HS-5 (cell line): ENCODE results near the gene HDHD5.
A peak's percentile ranks its signal among the peaks of the same experiment; 100 is the strongest.
"Not testable (repeated sequence)": the region's sequence is repeated elsewhere in the genome, so short reads cannot be mapped to it uniquely, and the experiment has no call there.

Experiments
- DNase-seq: peaks from one replicate; pipeline ENCODE4 v3.0.0-alpha.2; 2012; ENCODE audit warnings: low read depth

Gene HDHD5

DNA sequence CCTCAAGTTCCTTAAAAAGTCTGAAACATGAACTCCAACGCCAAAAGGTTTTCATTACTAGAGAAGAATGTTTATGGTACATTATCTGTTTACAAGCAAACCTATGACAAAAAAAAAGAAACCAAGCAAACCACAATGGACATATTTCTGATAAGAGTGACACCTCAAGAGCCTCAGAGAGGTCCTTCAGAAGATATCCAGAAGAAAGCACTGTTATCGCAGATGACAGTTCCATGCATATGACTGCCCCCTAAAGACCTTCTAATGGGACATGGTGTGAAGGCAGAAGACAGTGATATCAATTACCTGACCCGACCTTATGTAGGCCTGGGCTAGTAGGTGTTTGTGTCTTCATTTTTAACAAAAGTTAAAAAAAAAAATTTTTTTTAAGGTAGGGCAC, 3.1 kb downstream of the HDHD5 start:
- DNase-seq = no peak

DNA sequence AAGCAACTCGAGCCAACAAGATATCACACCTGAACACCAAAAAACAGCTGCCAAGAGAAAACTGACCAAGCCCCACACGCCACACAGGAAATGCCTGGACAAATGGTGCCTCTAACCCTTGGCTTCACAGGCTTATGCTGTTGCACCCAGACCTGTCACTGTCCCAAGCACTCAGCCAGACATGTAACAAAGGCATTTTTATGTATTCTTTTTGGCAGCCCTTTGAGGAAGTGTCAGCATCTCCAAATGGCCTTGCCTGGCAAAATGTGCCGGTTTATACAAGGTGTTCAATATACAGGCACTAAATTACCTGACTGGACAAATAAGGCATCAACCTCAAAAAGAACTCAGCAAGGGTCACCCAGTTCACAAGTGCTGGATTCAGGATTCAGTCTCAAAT, 6.1 kb downstream of the HDHD5 start:
- no peak for DNase-seq

DNA sequence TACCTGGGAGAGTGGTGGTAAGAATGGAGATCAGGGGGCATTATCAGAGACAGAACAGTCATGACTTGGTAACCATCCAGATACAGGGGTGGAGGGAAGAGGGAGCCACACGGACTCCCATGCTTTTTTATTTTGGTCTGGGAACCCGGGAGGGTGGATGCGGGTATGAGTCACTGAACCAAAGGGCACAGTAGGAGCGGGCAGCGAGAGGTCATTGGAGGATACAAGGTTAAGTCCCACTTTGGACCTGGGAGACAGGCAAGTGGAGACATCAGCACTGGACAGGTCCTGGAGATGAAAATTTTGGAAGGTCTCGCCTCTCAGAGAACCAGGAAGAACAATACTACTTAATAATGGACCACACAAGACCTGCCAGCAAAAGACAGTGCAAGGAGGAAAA, 6.7 kb downstream of the HDHD5 start:
- no peak for DNase-seq

DNA sequence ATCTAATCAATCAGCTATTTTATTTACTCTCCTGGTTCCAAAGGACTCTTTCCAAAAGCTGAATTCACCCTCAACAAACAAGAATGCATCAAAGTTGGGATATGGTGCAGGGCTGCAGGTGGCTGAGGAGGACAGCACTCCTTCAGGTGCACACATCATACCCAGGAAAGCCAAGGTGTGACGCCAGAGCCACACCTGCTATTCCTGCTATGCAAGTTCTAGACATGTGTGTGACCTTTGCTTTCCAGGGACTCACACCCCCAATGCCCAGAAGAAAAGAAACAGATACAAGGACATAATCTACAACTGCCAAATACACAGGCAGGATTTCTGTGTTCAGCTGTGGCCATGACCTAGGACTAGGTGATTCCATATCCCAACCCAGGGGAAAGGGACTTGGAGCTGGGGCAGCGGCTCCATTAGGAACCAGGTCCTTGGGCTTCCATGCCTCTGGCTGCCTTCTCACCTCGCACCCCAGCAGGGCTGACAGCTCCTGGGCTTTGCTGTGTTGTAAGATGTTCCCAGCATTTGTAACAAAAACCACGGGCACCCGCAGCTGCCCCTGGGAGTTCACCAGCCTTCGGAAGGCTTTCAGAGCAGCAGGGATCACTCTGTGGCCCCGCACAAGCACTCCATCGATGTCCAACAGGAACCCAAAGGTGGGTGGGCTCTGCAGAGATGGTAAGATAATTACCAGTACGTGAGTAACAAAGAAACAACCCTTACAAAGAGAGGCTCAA, 9.8 kb downstream of the HDHD5 start:
- DNase-seq = no peak

DNA sequence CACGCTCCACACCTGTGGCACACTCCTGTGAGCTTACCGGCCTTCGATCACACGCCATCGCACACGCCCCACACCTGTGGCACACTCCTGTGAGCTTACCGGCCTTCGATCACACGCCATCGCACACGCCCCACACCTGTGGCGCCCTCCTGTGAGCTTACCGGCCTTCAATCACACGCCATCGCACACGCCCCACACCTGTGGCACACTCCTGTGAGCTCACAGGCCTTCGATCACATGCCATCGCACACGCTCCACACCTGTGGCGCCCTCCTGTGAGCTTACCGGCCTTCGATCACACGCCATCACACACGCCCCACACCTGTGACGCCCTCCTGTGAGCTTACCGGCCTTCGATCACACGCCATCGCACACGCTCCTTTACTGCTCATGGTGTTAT, 11.6 kb downstream of the HDHD5 start:
- DNase-seq = not testable (repeated sequence)

DNA sequence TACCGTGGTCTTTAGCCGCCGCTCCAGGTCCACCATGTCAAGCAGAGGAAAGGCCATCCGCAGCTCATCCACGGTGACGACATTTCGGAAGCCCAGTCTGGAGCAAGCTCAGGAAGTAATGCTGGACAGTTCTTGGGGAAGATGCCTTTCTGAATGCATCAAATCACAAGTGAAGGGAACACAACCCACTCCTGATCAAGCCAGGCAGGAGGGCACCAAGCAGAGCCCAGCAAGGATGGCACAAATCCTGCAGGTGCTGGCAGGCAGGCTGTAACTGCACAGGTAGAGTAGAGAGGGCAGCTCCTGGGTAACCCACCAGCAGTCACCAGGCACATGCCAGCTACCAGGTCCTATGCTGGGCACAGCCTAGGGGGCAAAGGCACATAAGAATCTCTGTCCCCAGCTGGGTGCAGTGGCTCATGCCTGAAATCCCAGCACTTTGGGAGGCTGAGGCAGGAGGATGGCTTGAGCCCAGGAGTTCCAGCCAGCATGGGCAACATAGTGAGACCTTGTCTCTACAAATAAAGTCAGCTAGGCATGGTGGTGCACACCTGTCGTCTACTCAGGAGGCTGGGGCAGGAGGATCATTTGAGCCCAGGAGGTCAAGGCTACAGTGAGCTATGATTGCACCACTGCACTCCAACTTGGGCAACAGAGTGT, 13.9 kb downstream of the HDHD5 start:
- no peak for DNase-seq

DNA sequence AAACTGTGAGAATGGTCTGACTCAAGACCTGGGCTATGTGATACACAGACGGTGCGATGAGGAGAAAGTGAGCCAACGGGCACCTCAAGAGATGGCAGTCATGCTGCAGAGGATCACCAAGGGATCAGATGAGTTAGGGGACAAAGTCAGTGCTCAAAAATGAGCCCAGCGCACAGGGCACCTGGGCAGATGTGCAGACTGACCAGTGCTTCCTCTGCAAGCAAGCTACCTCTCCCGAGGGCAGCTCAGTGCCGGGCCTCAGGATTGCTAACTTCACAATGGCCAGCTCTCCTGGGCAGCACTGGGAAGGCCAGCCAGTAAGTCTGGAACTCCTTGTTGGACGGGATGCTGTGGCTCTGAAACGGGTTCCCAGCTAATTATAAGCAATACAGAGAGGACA, 15.3 kb downstream of the HDHD5 start:
- no peak for DNase-seq

DNA sequence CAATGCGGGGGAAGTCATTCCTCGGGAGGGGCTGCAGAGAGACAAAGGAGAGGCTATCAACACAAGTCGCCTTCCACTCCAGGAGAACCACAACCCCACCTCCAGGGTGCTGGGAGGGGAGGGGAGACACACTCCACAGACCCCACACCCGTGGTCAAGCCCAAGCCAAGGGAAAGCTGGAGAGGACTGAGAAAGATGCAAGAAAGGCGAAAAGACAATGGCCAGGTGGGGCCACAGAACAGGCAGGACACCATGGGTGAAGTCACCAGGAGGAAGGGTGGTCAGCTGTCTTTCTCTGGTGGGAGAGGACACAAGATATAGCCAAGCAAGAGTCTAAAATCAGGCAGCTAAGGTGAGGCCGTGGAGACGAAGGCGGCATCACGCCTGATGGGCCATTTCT, 16.0 kb downstream of the HDHD5 start:
- no peak for DNase-seq

DNA sequence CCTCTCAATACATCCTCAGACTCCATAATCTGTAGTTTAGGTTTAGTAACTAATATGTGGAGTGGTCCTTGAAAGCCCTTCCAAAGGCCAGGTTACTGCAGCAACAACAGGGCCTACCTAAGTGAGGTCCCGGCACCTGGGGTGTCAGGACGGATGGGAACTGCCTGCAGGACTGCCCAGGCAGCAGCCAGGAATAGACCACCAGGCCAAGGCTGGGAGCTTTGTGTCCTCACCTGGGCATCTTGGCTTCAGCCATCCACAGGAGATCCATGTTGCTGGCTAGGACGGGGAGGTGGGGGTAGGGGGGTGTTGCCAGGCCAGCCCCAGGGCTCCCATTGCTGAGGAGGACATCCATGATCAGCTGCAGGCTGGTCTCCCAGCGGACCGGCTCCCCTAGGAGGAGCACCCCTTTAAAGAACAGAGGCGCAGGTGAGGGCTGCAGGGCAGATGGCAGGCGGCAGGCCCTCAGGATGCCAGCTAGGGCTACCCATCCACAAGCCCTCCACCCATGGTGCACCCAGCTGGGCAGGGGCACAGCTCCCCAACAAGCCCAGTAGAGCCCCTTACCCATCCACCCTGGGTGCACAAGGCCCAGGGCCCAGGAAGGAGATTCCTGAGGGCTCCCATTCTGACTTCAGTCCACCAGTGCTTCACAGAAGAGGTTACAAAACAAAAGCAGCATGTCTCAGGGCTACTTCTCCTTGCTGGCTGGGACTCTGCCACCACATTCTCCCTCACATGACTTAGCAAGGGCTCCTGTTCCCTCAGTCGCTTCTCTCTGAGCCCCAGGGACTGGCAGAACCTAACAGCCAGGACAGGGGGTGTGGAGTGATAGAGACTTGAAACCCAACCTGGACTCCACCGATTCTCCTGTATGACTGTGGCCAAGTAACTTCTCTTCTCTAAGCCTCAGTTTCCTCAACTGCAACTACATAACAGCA, 18.0 kb downstream of the HDHD5 start:
- DNase-seq = no peak

DNA sequence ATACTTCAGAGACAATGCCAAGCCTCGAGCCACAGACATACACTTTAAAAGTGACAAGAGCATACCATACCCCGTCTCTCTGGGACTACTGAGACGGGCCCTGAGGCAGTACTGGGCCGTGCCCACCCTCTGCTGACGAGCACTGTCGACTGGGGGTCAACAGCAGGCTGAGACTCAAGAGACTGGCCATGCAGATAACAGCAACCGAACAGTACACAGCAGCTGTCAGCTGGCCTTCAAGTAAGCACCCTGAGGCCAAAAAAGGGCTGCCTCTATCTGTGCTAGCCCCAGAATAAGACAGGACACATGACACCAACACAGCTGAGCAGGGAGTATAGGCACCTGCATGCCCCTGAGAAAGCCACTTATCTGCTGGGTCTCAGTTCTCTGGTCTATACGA, 19.1 kb downstream of the HDHD5 start:
- no peak for DNase-seq

DNA sequence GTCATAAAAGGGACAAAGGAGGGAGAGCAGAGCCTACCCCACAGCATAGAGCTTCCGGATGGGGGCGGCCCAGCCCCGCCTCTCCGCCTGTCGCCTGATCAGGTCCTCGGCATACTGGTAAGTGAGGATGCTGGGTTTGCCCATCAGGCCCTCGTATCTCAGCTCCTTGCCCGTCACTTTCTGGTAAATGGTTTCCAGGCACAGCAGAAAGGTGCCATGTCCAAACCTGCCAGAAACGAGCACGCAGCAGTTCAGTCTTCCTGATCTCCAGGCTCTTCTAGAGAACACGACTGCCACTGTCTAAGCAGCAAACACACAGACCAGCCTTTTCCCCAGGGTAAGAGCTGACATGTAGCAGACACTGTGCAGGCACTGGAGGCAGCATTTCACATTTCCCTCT, 20.6 kb downstream of the HDHD5 start:
- DNase-seq = no peak

DNA sequence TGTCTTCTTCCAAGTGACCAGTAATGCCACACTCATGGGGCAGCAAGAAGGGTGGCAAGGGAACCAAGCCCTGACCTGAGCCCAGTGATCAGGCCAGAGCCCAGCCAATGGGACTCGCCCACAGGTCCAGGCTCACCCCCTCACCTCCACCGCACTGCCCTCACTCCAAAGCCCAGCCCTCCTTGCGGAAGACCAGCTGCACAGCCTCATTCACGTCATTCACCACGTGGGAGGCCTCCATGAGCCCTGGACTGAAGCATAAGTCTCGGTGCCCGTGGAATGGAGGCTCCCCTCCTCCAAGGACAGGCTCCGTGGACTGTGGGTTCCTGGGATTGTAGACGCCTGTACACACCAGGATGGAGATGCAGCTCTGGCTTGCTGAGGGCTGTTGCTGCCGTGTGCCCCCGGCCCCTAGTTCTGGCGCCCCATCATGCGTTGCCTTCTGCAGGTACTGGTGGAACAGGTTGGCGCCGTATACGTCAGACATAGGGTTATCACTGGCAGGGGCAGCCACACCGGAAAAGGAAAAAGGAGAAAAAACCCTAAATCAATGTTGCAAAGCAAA, 21.1 kb downstream of the HDHD5 start:
- DNase-seq = no peak

DNA sequence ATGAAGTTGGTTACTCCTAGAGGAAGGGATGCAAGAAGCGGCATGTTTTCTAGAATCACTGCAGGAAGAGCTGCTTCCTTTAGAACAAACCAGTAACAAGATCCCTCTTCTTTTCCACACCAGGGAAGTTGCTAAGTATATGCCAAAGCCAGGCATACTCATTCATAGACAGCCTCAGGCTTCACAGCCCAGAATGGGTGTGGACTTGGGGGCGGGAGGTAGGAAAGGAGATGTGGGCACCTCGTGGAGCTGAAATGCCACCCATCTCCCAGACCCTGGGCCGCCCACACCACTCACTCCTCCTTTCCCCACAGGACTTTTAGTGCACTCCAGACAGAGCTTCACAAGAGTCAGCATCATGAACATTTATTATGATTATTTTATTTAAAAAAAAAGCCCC, 21.9 kb downstream of the HDHD5 start:
- DNase-seq = no peak

DNA sequence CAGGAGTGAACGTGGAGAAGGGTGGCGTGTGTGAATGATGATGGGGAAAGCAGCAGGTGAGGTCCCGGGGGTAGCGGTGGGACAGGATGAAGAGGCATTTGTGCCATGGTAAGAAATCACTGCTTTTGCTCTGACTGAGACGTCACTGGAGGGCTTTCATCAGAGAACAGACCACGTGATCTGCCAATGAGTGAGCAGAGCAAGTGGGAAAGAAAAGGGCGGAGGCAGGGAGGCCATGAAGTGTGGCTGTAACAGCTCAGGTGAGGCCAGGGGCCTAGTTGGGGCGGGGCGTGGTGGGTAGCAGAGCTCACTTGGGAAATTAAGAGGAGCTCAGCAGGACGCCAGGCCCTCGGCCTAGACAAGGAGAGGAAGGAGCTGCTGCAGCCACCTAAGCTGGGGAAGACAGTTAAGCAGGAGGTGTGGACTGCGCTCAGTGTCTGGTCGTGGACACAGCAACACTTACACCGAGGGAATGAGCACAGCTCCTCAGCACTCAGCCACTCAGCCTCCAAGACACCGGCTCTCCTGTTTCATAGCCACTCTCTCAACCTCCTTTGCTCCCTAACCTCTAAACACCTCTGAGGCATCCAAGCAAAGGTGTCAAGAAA, 23.8 kb downstream of the HDHD5 start:
- DNase-seq = no peak

DNA sequence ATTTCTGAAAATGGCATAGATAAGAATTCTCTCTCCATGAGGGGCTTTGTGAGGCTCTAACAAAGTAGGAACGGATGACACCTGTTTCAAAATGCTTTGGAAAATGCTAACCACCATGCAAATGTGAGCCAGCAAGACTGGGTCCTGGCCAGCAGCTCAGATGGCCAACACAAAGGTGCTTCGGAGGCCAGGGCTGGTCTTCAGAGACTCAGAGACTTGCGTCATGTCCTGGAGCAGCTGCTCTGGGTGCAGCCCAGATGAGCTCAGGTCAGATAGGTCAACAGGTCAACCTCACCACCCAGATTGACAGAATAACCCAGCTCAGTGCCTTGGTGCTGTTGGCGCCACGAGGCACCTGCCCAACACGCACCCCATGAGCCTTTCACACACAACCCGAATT, 25.9 kb downstream of the HDHD5 start:
- no peak for DNase-seq

DNA sequence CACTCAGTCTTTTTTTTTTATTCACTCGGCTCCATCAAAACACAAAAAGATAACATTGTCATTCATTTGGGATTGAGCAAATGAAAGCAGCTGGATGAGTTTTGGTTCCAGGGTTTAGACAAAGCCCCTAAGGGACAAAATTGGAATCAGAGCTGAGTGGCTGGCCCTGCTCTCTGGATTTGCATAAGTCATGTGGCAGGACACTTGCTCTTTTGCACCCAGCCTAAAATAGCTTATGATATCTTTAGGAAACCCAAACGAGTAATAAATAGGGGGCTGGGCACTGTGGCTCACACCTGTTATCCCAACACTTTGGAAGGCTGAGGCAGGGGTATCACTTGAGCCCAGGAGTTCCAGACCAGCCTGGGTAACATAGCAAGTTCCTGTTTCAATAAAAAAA, 27.0 kb downstream of the HDHD5 start:
- no peak for DNase-seq

DNA sequence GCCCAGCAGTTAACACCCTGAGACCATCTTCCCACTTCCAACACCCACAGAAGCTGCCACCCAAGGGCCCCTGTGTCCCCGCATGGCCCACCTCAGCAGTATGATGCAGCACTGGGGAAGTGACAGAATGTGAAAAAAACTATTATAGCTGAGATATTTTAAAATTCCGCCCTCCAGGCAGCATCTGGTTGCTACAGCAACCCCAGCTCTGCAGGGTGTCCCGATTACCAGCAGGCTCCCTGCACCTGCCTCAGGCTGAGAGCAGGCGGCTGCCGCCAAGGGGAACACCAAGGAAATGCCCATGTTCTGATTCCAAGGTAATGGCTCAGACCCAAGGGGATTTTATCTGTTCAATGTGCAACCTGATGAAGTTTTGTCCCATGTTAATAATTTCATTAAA, 27.4 kb downstream of the HDHD5 start:
- DNase-seq = no peak

DNA sequence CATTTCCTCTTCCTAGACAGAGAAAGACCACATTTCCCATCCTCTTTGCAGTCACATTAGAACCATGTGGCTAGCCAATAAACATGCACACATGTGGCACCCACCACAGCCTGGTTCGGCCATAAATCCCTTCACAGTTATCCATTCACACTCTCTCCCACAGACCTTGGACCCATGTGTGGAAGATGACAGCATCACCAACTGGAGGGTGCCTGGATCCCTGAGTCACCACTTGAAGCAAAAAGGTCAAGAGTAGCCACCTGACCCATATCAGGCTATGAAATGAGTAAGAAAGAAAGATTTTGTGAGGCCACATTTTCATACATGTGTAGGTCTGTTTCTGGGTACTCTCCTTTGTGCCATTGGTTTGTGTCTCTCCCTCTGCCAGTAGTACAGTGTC, 28.9 kb downstream of the HDHD5 start:
- peak; percentile 56 for DNase-seq

DNA sequence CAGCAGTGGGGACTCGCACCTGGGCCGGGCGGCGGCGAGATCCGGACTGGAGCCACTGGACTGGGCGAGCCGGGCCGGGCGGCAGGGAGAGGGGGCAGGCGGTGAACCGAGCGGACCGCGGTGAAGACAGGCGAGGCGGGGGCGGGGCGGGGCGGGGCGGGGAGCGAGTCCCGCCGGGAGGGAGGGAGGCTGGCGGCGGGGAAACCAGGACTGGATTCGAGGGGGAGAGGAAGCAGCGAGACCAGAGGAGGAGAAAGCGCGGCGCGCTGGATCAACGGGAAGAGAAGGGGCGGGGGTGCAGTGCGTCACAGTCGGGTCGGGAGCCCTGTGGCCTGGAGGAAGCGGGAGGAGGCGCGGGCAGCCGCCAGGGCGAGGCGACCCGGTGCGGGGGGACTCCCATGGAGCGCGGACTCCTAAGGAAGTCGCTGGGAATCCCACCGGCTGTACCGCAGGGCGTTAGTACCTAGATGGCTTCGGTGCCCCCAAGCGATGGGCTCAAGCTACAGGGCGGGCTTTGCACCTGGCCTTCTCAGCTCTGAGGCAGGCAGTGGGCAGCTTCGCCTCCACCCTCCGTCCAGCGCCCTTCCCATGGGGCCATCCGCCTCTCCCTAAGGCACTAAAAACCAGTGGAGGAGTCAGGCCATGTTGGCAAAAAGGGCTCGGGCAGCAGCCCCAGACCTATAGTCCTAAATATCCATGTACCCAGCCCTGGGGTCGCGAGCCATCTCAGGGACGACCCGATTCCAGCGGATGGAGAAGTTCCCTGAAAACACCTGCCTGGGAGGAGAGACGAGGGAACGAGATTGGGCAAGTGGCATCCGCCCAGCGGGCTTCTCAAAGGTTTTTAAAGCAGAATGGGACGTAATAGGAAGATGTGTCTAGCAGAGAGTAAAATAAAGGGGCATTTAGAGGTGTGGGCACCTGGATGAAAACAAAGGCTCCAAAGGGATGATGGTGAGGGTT, 37.6 kb downstream of the HDHD5 start, which contains the start of gene TMEM121B:
TMEM121B (minus strand) TSS at position 128 of the 963 bp plus-strand sequence. CDS start 233 bp downstream, outside the sequence.
- peak; percentile 9 for DNase-seq

DNA sequence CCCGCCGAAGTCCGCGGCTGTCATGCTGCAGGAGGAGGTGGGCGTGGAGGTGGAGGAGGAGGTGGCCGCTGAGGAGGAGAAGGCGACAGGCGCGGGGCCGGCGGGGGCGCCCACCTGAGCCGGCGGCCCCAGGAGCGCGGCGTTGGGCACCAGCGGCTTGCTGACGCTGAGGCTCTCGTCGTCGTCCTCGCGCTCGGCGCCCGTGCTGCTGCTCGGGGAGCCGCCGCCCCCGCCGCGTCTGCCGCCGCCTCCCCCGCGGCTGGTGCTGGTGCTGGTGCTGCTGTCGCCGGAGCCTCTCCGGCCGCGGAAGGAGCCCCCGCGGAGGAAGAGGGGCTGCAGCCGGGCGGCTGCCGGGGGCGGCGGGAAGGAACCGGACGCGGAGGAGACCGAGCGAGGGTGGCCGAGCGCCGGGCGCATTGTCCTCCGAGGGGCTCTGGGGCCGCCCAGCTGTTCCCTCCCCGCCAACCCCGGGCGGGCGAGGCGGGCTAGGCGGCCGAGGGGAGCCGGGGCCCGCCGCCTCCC, 38.3 kb downstream of the HDHD5 start:
- DNase-seq = no peak

DNA sequence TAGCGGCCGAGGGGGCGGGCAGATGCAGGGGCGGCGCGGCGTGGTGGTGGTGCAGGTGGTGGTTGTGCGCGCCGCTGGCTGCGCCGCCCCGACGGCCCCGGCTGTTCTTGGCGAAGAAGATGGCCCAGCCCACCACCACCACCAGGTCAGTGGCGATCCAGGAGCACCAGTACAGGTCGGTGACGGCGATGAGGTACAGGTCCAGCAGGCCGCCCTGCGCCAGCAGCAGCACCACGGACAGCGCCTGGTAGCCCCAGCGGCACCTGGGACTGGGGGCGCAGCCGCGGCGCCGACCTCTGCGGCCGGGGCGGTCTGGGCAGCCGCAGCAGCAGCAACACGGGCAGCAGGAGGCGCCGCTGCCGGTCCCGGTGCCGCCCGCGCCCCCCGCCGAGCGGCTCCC, 38.8 kb downstream of the HDHD5 start:
- DNase-seq = no peak
